GM19043 (cell line): Measurements from ENCODE around the gene CCNL2.

Experiments used
- ATAC-seq: cut with Tn5 transposase; IDR thresholded peaks from one replicate; pipeline ENCODE4 v1.9.1; 2021; ENCODE audit warnings: low read depth; ENCODE audit not compliant: unreplicated experiment

Gene CCNL2

DNA sequence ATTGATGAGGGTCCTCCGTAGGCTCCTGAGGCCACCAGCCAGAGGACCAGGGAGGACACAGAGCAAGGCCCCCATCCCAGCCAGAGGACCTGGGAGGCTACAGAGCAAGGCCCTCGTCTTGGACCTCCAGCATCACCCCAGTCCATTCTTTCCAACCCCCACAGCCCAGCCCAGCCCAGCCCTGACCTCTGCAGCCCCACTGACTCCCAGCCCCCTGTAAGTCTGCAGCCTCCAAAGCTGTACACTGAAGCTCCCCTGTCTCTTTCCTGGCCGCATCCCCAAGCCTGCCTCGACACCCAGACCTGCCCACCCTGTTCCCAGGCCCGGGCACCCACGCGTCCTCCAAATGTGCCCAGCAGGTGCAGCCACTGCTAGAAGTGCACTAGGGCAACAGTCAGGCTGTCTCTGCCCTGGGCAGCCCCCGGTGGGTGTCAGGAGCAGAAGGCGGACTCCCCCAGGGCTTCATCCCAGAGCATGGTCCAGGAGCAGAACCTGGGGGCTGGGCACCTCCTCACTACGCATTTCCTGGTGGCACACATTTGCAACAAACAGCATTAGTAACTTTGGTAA lies 52.0 kb downstream of the CCNL2 start:
- no peak for ATAC-seq

DNA sequence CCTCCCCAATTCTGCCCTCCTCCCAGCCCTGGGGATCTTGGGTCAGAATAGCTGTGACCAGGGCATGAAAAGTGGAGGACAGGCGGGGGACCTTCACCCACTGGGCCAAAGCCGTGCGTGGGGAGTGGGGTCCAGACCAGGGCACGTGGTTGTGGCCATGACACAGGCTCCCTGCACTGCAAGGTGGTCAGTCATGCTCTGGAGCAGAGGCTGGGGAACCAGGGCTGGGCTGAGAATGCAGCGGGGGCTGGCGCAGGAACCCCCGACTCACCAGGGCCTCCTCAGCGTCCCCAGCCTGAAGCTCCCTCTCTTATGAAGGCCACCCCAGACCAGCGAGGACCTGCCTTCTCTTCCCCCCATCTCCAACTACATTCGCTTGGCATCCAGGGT lies 52.6 kb downstream of the CCNL2 start:
- no peak for ATAC-seq

DNA sequence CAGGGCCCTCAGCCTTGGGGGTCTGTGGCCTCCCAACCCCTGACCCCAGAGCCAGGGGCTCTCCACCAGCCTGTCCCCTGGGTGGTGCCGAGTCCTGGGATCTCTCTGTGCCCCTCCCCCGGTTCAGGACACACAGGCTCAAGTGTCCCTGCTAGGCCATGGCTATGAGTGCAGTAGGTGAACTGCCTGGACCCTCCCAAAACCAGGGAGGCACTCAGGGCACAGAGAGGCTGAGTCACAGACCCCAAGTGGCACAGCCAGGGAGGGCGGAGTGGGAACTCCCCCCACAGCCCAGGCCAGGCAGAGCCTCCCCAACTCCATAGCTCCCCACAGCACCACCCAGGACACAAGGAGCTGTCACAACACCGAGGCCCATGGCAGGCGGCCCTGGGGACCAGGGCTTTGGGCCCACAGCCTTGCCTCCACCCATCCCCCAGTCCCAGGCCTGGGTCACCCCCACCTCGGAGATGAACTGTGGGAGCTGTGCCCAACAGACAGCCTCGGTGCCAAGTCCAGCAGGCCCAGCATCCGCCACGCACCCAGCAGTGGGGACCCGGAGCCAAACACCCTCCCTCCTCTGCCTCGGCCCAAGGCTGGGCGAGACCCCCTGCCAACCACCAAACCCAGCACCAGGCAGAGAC lies 53.2 kb downstream of the CCNL2 start:
- ATAC-seq: no peak

DNA sequence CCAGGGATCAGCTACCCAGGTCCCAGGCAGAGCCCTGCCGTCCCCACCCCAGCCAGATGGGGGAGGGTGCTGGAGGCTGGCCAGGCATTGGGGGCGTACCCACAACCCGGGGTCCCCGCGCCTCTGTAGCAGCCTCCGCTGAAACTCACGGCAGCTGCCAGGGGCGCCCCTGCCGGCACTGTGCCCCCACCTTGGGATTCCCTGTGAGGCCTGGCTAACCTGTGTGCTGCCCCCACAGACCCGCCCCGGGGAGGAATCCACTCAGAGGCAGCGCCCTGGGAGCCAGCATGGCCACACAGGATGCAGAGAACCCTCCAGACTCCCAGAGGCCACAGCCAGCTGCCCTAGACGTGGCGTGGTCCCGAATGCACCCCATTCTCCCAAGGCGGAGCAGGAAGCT lies 53.8 kb downstream of the CCNL2 start:
- no peak for ATAC-seq

DNA sequence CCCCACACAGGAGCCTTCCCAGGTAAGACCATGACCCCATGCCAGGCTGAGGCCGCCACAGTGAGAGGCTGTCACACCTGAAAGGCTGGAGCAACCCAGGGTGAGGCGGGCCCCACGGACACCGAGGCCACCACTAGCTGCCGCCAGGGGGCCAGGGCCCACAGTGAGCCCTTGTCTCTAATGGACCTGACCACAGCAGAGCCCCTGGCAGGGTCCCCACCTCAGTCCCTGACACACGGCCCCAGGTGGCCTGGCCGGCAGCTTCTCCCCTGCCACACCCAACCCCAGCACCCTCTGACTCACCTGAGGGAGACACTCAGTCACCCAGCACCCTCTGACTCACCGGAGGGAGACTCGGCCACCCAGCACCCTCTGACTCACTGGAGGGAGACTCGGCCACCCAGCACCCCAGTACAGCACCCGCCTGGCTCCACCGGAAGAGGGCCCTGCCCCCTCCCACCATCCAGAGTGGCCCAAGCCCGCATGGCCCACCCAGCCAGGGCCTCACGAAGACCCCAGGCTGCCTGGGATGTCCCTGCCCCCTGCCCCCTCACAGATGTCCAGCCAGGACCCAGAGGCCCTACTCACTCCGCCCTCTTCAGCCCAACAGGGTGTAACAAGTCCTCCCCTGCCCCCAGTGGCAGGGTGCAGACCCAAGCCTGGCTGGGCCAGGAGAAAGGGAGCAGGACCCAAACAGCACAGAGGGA lies 54.3 kb downstream of the CCNL2 start:
- no peak for ATAC-seq

DNA sequence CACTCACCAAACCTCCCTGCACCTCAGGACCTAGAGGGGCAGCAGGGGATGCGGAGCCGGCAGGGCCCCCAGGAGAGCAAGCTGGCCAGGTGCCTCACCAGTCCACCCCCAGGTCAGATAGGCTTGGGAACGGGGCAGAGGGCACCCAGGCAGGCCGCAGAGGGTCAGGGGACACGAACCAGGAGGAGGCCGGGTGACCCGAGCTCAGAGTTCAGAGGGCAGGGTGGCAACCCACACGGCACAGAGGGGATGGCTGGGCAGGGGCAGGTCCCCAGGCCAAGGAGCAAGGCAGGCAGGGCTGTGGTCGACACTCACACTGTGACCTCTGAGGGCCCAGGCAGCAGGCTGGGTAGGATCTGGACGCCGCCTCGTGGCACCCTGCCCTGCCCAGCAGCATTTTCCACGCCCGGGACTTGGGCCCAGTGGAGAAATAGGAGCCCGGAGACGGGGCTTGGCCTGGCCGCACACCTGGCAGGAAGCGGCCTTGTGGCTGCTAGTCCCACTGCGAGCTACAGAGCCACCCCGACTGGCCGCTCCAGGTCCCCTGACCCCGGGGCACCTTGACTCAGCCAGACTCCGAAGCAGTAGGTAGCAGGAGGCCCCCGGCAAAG lies 55.2 kb downstream of the CCNL2 start:
- no peak for ATAC-seq

DNA sequence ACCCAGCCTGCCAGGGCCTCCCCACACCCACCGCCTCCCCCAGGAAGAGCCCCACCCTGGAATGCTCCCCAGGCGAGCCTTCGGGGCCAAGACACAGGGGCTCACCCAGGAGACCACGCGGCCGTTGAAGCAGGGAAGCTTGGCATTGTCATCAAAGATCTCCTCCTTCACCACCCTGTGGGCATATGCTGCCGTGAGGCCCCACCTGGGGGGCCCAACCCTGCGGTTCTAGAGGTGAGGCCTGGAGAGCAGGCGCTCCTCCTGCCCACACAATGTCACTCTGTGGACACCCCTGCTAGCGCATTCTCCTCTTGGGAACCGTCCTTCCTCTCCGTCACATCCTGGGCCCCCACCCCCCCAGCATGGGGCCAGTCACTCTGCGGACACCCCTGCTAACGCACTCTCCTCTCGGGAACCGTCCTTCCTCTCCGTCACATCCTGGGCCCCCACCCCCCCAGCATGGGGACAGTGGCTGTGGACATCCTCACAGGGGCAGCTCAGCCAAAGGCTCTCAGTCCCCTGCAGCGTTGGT lies 56.5 kb downstream of the CCNL2 start:
- no peak for ATAC-seq

DNA sequence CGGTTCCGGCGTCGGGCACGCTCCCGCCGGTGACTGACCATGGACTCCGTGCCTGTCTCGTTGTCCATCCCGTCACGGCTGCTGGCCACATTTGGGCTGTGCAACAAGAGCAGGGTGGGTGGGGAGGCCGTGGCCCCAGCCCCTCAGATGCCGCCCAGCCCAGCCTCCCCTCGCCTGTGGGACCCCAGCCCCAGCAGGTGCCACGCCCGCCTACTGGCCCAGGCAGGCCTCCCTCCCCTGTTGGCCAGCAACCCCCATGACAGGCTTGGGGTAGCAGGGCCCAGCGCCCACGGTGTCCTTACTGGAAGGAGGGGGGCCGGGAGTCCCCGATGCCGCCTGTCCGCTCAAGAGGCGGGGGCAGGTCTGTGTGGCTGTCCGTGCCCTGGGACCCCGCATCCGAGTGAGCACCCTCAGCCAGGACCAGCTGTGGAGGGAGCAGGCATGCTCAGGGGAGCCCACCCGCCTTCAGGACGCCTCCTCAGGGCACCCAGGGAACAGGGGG lies 57.0 kb downstream of the CCNL2 start:
- ATAC-seq: no peak

DNA sequence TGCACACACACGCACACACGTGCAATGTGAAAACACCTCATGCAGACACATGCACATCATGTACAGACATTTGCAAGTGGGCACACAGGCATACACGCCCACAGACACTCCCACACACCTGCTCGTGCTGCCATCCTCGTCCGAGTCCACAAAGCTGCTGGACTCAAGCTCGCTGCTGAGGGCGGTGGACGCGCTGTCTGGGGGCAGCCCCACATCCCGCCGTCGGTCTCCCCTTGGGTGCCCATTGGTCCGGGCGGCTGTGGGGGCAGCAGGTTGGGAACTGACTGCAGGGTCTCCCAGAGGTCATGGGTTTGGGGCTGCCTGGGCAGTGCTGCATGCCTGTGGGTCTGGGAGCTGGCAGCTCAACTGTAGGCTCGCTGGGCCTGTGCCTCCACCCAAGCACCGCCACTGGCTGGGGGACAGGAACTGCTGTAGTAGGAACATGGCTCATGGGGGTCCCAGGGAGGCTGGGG lies 57.5 kb downstream of the CCNL2 start:
- ATAC-seq: no peak

DNA sequence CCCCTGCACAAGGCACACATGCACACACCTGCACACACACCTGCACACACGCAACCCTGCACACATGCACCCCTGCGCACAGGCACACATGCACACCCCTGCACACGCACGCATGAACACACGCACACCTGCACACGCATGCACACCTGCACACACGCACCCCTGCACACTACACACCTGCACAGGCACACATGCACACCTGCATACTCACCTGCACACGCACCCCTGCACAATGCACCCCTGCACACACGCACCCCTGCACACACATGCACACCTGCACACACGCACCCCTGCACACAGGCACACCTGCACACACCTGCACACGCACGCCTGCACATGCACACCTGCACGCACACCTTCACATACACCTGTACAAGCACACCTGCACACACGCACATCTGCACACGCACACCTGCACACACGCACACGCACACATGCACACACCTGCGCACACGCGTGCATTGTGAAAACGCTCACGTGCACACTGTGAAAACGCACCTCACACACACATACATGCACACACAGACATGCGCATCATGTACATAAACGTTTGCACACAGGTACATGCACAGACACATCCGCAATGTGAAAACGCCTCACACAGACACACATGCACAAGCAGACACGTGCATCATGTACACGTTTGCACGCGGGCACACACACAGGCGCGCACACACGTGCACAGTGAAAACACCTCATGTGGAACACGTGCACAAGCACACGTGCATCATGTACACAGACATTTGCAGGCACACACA lies 58.2 kb downstream of the CCNL2 start:
- no peak for ATAC-seq

DNA sequence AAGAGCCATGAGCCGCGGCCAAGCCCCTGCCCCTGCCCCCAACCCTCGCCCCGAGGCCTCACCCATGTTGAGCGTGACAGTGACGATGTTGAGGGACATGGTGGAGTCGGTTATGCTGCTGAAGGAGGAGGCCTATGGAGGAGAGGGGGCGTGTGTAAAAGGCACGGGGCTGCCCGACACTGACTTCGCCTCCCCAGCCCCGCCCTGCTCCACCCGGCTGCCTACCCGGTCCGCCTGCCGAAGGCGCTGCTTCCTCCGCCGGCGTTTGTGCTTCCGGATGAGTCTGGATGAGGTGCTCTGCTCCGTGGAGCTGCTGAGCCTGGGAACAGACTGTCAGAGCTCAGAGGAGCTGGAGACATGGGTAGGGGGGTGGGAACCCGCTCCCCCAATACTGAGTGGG lies 59.0 kb downstream of the CCNL2 start:
- ATAC-seq: no peak

DNA sequence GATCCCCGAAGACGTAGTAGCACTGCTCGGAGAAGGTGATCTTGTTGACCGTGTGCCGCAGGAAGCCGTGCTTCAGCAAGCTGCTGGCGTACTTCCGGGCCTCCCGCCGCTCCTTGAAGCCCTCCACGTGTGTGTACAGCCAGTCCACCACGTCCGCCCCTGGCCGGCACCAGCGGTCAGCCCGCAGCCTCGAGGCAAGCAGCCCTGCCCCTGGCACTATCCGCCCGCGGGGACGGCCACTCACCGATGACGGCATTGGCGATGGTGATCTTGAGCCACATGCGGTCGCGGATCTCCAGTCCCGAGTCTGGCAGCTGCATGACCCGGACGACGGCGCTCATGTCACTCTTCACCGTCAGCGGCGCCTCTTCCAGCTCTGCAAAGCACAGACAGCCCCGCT lies 60.9 kb downstream of the CCNL2 start:
- ATAC-seq: no peak

DNA sequence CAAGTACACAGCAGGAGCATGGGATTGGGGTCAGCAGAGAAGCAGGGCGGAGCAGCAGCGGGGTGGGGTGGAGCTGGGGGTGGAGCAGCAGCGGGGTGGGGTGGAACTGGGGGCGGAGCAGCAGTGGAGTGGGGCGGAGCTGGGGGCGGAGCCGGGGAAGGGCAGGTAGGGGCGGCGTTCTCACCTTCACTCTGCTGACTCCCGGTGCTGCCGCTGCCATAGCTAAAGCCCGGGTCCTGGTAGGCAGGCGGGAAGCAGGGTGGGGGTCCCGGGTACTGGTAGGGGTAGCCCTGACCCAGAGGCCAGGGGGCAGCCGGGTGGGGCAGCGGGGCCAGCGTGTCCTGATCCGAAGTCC lies 61.4 kb downstream of the CCNL2 start:
- ATAC-seq: no peak

DNA sequence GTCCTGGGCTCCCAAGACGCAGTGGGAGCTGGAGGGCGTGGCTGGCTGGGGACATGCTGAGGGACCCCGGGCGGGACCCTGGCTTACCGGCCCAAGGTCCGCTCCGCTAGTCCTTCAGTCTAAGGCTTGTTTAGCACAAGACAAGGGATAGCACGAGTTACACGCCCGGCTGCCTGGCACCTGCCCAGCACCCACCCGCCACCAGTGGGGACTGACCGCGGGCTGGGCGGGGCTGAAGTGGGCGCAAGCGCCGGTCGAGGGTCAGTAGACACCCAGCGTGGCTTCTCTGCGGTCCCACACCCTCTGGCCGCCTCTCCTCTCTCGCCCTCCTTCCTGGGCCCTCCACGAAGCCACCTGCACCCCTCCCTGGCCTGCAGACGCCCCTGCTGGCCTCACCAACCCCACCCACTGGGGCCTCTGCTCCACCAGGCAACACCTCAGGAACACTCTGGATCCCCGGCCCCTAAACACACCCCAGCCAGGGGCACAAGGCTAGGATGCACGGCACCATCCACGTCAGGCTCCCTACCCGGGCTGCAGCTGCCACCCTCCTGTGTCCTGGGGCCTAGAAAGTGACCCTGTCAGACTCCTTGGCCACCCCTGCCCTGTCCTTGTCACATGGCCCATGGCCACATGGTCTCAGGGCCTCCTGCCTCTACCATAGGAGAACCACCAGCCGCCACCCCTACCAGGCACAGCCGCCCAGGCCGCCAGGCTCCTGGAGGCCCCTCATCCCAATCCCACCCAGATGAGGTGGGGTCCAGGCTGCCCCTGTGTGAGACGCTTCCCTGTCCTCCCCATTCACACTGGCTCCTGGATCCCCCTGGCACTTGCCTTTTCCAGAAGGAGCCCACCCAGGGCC lies 62.0 kb downstream of the CCNL2 start:
- no peak for ATAC-seq

DNA sequence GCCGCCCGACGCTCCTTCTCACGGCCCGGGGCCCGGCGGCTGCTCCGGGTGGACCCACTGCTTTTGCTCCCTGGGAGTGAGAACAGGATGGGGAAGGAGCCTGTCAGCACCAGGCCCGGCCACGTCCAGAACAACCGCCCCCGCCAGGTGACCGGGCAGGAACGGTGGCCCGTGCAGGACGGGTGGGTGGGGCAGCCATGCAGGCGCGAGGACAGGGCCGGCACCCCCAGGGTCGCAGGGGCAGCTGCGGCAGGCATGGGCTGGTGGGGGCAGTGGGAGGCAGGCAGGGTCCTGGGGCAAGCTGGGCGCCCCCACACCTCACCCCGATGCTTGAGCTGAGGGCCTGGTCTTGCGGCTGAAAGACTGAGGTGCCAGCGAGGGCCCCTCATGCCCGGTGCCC lies 62.7 kb downstream of the CCNL2 start:
- no peak for ATAC-seq

DNA sequence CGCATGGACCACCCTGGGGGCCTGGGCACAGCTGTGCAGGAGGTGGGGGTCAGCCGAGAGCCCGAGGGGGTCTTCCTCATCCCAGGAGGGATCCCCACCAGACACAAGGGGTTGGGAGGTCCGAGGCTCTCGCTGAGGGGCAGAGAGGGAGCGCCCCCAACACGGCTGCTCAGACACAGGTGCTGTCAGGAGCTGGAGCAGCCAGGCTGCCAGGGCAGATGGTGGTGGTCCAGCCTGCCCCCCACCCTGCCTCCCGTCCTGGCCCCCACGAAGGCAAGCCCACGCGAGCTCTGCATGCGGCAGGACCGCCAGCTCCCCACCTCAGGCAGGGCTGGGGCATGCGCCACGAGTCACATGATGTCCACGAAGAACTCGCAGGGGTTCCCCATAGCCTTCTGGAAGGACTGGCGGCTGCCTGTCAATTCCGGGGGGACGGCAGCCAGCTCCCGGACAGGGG lies 63.3 kb downstream of the CCNL2 start:
- ATAC-seq: no peak
